Measurements from ENCODE around the gene DYNLRB2.

DNA sequence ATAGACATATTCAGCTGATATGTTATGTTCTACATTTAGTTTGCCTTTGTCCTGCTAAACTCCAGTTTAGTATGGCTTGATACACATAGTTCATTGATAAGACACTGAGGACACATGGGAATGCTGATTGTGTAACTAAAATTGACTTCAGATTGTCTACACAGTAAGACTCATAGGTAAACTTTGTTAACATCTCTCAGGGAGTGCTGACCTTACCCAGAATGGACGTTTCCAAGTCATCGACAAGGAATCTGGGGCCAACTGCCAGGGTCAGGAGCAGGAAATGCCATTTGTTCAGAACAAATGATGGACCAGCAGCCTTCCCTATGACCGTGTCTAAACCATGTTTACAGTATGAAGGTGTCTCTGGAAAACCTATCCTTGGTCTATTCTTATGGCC lies 58.7 kb downstream of the DYNLRB2 start:
- TF ChIP-seq GABPA (IDR thresholded peaks at IDR 0.05 in 1 of 2, conservative IDR thresholded peaks at IDR 0.05 in 1 of 2), result no peak
- TF ChIP-seq, protein P1, sequence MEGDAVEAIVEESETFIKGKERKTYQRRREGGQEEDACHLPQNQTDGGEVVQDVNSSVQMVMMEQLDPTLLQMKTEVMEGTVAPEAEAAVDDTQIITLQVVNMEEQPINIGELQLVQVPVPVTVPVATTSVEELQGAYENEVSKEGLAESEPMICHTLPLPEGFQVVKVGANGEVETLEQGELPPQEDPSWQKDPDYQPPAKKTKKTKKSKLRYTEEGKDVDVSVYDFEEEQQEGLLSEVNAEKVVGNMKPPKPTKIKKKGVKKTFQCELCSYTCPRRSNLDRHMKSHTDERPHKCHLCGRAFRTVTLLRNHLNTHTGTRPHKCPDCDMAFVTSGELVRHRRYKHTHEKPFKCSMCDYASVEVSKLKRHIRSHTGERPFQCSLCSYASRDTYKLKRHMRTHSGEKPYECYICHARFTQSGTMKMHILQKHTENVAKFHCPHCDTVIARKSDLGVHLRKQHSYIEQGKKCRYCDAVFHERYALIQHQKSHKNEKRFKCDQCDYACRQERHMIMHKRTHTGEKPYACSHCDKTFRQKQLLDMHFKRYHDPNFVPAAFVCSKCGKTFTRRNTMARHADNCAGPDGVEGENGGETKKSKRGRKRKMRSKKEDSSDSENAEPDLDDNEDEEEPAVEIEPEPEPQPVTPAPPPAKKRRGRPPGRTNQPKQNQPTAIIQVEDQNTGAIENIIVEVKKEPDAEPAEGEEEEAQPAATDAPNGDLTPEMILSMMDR (IDR thresholded peaks at IDR 0.05; ENCODE audit: low read depth, low read length, missing input control), result no peak
- TF ChIP-seq YY1 (IDR thresholded peaks at IDR 0.05), result no peak
- TF ChIP-seq RAD21 (IDR thresholded peaks at IDR 0.05), result no peak
- no peak for TF ChIP-seq SP1 (IDR thresholded peaks at IDR 0.05)
- TF ChIP-seq MAX (IDR thresholded peaks at IDR 0.05), result no peak
- TF ChIP-seq HNF4A (conservative IDR thresholded peaks at IDR 0.05), result no peak
